GM10266 (cell line): ENCODE data around the gene DTX3.
A peak's percentile ranks its signal among the peaks of the same experiment; 100 is the strongest.

Experiments
- DNase-seq: peaks from one replicate; pipeline ENCODE4 v3.0.0; 2012; ENCODE audit errors: extremely low spot score
- CTCF ChIP-seq: IDR thresholded peaks from 2 replicates; pipeline ENCODE4 v1.5.1; 2012; ENCODE audit warnings: mild to moderate bottlenecking, low read depth; ENCODE audit not compliant: control insufficient read depth, insufficient read depth; ENCODE audit errors: missing control alignments

The DTX3 gene

GRCh38 chr12:57602544-57602943 is 2.1 kb upstream of the DTX3 start:
- TF ChIP-seq CTCF: no peak
- DNase-seq: no peak

GRCh38 chr12:57603324-57603723 is 1.3 kb upstream of the DTX3 start:
- no peak for TF ChIP-seq CTCF
- no peak for DNase-seq

- no peak for TF ChIP-seq CTCF
- DNase-seq: no peak
Observed at GRCh38 chr12:57603815-57604453, 690 bp upstream of the DTX3 start.

GRCh38 chr12:57604992-57605810 is 577 bp downstream of the DTX3 start:
- peak; percentile 44 for DNase-seq
- TF ChIP-seq CTCF: no peak

GRCh38 chr12:57605811-57606311 is 1.2 kb downstream of the DTX3 start:
- TF ChIP-seq CTCF: no peak
- no peak for DNase-seq

GRCh38 chr12:57606399-57606798 is 1.8 kb downstream of the DTX3 start:
- DNase-seq: no peak
- TF ChIP-seq CTCF: no peak

- no peak for TF ChIP-seq CTCF
- no peak for DNase-seq
Observed at GRCh38 chr12:57606821-57607220, 2.2 kb downstream of the DTX3 start.
